Stimulated activated CD8-positive, alpha-beta memory T cell treated with anti-CD3 and anti-CD28 coated beads, Interleukin-4, amount 100 ng/mL, for 1 hour (primary cell): ENCODE measurements around the gene STEAP2.

Source experiments
- DNase-seq, 2 donors: peaks; one replicate each; pipeline ENCODE4 v3.0.0-alpha.2; 2020; ENCODE audit warnings: low read depth in 2 of 2, low spot score in 1 of 2

Gene STEAP2

DNA sequence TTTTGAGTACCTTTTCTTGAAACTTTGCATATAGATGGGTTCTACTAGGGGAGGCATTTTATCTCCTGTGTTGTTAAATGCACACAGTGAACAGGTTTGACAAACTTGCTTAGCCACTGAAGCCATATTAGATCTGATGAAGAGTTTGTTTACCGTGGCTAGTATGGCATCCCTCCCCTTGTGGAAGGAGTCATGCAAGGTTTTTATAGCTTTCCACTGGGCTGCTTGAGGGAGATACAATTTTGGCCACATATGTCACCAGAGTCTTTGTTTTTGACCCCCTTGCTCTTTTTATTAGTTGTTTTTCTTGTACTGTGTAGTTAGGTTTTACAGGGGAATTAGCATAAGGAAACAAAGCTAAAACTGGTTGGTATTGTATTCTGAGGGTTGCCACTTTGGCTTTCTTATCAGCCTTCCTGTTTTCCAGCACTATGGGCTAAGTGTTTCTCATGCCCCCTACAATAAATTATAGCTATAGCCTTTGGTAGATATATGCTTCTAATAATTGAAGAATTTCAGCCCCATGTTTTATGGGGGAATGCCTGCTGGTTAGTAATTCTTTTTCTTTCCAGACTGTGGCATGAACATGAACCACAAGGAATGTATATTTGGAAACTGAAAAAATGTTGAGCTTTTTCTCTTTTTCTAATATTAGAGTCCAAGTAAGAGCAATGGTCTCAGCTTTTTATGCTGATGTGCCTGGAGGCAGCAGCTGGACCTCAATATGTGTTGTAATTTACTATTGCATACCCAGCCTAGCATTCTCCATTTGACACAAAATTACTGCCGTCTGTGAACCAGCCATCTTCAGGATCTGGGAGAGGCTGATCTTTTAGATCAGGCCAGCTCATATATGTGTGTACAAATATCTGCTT is 18.4 kb upstream of the STEAP2 start:
- no peak for DNase-seq

DNA sequence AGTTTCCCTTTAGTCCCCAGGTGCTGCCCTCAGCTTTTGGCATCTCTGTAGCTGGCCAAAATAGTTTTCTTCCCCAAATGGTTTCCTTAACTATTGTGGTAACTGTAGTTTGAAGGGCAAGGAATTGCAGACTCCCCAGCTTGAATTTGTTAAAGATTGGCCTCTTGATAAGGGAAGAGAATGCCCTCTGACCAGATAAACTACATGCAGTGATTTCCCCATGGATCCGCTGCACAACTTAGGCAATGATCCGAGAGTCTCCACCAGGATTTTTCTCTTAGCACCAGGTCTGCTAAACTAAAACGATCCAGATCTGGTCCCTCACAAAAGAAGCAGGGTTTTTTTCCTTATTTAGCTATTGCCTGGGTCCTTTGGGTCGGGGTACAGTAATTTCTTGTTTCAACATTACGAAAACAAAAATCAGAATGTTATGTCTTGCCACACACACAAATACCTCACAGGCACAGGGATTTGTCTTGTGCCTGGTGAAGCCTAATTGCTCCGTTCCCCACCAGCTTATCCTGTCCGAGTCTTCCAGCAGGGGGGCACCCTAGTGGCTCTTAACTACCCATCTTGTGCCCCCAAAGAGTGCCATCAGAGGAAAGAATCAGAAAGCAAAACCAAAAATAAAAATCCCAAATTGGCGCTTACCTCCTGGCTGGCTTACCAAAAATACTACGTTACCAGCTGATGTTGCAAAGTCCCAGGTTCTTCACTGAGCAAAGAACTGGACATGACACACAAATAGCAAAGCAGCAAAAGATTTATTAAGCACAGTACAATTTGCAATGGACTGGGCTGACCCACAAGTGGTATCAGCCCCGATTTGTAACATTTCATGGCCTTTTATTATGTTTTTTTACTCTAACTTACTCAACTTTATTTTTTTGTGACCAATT is 16.4 kb upstream of the STEAP2 start:
- no peak for DNase-seq

DNA sequence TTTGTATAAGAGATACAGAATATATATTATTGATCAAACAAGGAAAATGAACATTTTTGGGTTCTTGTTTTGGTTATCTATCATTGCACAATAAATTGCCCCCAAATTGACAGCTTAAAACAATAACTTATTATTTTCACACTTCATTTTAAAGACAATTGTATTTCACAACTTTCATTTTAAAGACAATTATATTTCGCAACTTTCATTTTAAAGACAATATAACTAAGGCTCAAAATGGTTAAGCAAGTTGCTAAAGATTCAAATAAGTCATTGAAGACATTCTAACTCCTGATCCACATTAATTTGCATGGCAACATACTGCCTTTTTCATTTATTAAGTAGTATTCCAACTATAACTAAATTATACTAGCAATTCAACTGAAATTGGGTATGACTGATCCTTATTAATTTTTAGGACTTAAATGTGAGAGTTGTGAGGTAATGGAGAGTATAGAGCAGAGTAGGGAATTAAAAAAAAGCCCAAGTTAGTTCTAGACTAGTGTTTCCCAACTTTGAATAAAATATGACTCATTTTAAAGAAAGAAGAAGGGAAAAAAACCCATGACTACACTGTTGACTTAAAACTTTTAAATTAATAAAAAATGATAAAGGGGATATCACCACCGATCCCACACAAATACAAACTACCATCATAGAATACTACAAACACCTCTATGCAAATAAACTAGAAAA is 9.9 kb upstream of the STEAP2 start:
- no peak for DNase-seq

DNA sequence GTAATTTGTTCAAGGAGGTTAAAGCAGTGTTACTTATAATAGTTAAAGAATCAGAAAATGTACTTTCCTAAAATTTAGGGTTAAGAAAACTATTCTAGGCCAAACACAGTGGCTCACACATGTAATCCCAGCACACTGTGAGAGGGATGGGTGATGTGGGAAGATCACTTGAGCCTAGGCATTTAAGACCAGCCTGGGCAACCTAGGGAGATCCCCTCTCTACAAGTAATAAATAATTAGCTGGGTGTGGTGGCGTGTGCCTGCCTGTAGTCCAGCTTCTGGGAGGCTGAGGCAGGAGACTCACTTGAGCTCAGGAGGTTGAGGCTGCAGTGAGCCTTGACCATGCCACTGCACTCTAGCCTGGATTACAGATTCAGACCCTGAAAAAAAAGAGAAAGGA is 3.6 kb upstream of the STEAP2 start:
- DNase-seq, result no peak

DNA sequence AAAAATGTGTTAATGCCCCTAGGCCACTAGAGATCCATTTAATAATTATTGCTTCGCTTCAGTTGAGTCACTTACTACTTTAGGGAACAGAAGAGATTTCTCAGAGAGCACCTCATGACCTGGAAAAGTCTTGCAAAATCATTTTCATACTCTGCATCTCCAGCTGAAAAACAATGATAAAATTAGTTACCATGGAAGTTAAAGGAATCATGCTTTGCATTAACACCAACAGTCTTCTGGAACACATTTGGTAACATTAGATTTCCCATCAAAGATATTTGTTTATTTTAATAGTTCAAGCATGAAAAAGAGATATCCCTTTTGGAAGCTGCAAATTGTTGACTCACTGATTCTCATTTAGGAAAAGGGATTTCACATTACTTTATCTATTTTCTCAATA is 1.8 kb upstream of the STEAP2 start:
- DNase-seq, result no peak

DNA sequence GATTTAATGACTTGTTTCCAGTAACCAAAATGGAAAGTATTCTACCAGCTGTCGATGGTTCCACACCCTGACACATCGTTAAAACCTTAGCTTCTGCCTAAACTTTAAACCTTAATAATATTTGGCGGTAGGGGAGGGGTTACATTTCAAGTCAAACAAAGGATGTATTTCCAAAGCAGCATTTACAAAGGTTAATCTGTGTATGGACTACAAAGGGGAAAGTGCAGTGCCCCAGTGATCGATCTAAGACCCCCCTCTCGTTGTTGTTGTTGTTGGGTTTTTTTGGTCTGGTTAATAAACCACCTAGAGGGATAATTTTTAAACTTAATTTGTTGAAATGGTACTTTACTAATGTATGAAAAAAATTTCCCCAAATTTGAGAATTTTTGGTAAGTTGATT is 1.1 kb upstream of the STEAP2 start:
- no peak for DNase-seq

DNA sequence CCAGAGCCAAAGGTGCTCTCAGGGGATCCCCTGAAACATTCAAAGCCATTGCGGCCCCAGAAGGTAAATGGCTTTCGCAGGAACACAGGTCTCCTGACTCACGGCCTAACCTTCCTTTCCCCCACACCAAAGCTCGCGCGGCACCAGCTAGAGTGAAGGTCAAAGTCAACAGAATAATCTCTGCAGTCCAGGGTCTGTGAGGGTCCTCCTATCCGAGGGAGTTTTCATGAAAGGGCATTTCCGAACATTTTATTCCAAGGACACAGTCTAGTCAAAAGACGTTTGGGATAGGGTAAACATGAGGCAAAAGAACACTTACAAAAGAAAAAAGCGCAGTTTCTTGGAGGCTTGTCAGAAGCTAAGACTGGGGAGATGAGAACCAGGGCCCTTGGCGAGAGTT is 559 bp upstream of the STEAP2 start:
- no peak for DNase-seq

DNA sequence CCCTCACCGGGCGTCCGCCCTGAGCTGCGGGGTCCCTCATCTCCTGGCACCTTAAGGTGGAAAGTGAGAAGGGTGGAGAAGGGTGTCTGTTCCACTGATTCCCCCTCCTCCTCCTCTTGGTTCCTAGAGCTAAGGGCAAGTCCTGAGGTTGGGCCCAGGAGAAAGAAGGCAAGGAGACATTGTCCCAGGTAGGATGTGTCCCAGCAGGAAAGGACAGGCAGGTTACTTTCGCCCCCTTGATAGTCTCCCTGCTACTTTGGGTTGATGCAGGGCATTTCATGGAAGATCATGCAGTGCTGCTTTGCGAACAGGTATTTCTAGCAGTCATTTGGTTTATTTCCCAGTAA is 582 bp downstream of the STEAP2 start:
- no peak for DNase-seq

DNA sequence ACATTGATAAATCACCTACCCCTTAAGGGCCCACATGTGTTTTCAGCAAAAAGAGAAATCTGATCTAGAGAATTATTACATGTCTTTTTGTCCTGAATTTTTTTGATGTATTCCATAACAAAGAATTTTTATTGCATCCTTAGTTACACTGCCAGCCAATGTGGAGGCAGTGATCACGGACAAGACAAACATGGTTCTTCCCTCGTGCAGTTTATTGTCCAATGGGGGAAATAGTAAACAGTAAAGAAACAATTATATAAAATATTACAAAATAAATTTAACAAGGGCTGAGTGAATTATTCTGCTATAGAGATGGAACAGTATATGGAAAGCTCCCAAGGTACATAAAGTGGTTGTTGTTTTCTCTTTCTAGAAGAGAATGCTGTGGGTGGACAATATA is 2.0 kb downstream of the STEAP2 start:
- DNase-seq, result no peak

DNA sequence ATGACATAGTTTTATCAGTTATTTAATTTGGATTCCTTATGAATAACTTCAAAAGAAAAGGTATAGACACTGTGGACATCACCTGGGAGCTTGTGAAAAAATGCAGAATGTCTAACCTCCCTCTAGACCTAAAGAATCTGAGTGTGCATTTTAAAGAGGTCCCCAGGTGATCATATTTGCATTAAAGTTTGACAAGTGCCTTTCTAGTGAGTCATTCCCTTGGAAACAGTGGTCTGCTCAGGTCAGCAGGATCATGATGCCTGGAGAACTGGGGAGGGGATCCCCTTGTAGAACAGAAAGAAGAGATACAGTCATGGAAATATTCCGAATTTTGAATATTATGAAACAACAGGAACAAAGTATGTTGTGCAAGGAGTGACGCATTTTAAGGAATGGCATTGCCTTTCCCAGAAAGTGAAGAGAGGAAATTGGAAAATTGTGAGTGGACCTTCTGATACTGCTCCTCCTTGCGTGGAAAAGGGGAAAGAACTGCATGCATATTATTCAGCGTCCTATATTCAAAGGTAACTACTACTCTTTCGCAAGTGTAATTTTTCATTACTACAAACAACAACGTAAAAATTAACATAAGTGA is 4.6 kb downstream of the STEAP2 start:
- no peak for DNase-seq

DNA sequence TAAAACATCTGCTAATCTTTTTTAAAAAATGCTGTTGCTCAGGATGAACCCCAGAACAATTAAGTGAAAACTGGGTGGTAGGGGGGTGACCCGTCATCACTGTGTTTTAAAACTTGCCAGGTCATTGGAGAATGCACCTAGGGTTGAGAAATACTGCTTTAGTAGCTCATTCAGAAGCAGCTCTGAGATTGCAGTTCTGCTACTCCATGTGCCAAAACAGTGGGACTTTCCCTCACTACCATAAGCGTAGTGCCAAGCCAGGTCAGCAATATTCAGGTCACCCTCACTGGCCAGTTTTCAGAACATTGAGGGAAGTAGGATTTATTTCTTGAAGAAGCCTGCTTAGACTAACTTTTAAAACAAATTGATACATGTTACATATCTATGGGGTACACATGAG is 5.2 kb downstream of the STEAP2 start:
- DNase-seq, result no peak

DNA sequence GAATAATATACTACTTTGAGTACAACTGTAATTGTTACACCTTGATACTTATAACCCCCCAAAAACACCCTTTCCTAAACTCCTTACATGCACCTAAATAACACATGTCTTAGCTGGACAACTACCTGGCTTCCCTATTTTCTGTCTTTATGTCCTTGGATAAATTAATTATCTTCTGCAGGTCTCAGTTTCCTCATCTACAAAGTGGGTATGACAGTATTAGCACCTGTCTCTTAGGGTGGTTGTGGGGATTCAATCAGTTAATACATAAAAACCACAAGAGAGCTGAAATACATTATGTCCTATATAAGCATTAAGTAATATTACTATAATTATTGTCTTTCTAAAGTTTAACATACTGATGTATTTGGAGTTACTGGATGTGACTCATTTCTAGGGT is 10.8 kb downstream of the STEAP2 start:
- no peak for DNase-seq

DNA sequence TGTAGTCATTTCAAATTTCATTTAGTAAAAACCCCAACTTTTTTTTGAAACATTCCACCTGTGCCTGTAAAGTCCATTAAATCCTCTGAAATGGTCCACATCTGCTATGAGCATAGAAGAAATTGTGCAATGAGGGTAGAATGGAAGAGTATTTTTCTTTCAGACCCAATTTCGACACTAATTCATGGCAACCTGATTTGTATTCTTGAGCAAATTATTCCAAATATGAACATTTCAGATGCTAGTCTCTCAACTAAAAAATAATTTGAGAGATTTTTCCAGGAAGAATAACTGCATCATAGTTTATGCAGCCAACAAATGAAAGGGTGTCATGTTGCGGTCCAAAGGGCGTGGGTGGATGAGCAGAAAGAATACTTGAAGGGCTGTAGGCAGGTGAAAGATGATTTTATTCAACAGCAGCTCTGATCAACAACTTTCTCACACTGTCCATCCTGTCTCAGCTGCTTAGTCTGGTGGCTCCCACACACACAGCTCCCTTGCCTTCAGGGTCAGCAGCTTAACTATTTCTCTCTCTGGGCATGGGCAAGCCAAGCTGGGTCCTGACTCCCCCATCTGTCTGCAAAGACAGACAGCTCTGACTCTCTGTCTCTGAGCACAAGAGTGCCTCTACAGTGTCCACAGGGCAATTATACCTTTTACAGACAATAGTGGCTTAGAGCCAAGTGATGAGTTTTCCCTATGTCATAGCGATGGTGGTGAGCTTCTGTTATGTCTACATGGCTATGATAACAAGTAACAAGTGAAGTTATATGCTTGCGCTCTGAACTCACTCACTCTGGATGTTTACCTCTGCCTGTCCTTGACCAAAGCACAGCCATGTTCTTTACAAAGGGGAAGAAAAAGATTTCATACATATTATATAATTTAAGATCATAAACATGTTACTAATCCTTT is 11.5 kb downstream of the STEAP2 start:
- no peak for DNase-seq

DNA sequence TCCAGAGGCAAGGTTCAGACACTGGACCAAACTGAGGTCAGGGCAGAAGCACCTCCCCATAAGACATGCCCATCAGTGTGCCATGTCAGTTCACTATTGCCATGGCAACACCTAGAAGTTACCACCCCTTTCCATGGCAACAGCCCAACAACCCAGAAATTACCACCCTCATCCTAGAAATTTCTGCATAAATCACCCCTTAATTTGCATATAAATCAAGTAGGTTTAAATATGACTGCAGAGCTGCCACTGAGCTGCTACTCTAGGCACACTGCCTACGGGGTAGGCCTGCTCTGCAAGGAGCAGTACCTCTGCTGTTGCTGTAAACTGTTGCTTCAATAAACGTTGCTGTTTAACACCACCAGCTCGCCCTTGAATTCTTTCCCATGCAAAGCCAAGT is 12.7 kb downstream of the STEAP2 start:
- DNase-seq, result no peak

DNA sequence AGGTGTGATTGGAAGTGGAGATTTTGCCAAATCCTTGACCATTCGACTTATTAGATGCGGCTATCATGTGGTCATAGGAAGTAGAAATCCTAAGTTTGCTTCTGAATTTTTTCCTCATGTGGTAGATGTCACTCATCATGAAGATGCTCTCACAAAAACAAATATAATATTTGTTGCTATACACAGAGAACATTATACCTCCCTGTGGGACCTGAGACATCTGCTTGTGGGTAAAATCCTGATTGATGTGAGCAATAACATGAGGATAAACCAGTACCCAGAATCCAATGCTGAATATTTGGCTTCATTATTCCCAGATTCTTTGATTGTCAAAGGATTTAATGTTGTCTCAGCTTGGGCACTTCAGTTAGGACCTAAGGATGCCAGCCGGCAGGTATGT is 13.6 kb downstream of the STEAP2 start:
- DNase-seq, result no peak

DNA sequence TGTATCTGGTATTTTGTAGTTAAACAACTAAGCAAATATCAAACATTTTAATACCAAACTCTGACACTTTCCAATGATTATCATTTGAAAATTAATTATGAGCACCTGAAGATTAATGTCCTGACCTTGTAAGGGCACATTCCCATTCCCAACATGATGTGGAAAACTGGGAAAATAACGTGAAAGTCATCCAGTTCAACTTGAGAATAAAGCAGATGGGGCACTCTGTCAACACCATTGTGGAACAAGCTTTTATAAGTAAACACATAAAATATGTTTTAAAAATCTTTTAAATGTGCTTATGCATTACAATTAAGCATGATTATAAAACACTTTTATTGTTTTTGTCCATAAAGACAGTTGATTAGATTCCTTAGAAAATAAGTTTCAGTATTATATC is 14.1 kb downstream of the STEAP2 start:
- DNase-seq, result no peak

DNA sequence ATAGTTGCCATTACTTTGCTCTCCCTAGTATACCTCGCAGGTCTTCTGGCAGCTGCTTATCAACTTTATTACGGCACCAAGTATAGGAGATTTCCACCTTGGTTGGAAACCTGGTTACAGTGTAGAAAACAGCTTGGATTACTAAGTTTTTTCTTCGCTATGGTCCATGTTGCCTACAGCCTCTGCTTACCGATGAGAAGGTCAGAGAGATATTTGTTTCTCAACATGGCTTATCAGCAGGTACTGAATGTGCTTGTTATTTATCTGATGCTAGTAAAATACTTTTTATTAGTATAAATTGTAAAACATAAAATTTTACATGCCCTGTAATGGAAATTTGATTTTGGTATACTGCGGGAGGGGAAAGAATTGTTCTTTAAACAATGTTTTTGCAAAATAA is 15.7 kb downstream of the STEAP2 start:
- no peak for DNase-seq

DNA sequence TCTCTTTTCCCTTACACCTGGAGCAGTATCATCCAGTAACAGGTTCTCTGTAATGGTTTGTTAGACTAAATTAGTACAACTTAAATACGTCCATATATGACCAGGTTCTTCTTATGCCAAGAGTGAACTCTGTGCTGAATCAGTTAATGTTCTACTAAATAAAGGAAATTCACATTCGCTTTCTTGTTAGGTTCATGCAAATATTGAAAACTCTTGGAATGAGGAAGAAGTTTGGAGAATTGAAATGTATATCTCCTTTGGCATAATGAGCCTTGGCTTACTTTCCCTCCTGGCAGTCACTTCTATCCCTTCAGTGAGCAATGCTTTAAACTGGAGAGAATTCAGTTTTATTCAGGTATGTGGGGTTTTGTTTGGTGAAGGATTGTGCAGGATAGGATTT is 18.1 kb downstream of the STEAP2 start:
- no peak for DNase-seq

DNA sequence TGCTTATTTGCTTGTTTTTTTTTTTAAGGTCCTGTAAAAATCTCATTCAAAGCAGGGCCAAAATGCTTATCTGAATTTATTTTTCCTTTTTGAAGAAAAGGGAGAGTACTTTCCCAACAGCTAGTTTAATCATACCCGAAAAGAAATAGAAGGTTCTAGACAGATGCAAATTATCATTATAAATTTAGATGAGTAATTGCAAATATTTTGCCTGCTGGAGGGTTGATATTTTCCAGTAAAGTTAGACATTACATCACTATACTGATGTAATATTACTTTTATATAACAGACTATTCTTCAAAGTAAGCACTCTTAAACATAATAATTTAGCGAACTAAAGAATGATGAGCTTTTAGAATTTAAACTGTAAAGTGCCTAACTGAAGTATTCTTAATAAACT is 19.3 kb downstream of the STEAP2 start:
- no peak for DNase-seq

DNA sequence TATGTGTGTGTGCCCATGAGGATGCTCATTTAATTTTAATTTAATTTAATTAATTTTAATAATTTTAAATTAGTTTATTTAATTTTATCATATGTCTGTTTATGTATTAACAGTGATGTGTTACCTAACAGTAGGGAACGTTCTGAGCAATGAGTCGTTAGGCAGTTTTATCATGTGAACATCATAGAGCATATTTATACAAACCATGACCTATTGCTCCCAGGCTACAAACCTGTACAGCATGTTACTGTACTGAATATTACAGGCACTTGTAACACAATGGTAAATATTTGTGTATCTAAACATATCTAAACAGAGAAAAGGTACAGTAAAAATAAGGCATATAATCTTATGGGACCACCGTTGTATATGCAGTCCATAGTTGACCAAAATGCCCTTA is 19.8 kb downstream of the STEAP2 start:
- no peak for DNase-seq
